Fibroblast of peridontal ligament (primary cell): Measurements from ENCODE around the gene PCDH17.

ENCODE experiments used
- DNase-seq: peaks from one replicate; pipeline ENCODE4 v3.0.0-alpha.2; 2010; ENCODE audit errors: extremely low read depth

Gene PCDH17

GRCh38 chr13:57739089-57739488, 107.5 kb downstream of the PCDH17 start:
- DNase-seq, result no peak

- DNase-seq, result no peak
Observed at GRCh38 chr13:57739543-57740190, 108.1 kb downstream of the PCDH17 start.

- DNase-seq, result no peak
Observed at GRCh38 chr13:57740719-57741118, 109.2 kb downstream of the PCDH17 start.

- DNase-seq, result no peak
Observed at GRCh38 chr13:57748096-57748495, 116.6 kb downstream of the PCDH17 start.

DNA sequence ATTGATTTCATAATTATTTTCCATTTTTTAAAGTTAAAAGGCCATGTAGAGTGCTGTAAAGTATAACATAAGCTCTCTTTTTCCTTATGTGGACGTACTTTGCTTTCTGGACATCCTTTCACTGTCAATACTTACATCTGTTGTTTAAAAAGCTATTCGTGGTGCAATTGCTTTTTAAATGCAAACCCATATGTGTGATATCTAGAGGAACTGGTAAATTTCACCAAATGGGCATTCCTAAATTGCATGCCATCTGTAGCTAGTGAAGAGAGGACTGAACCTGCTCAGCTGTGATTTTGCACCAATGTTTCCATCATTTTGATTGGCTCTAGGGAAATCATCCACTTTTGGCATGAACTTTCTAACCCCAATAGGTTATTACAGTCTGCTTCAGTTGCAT, 129.4 kb downstream of the PCDH17 start:
- DNase-seq, result no peak

DNA sequence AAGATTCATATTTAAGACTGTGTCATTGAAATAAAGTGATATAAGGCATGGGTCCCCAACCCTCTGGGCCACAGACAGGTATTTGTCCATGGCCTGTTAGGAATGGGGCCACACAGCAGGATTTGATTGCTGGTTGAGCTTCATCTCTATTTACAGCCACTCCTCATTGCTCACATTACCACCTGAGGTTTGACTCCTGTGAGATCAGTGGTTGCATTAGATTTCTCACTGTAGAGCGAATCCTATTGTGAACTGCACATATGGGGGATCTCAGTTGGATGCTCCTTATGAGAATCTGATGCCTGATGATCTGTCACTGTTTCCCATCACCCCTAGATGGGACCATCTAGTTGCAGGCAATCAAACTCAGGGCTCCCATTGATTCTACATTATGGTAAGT, 132.1 kb downstream of the PCDH17 start:
- DNase-seq, result no peak
